ENCODE data around the gene COPA. TPM values are rescaled to one million over a fixed set of nuclear protein-coding genes. Genes with fewer than 3 reads are reported as not detected.
A peak's percentile ranks its signal among the peaks of the same experiment; 100 is the strongest.

The COPA gene
- total RNA-seq, 1 experiment from 2014 or later: 101 TPM

DNA sequence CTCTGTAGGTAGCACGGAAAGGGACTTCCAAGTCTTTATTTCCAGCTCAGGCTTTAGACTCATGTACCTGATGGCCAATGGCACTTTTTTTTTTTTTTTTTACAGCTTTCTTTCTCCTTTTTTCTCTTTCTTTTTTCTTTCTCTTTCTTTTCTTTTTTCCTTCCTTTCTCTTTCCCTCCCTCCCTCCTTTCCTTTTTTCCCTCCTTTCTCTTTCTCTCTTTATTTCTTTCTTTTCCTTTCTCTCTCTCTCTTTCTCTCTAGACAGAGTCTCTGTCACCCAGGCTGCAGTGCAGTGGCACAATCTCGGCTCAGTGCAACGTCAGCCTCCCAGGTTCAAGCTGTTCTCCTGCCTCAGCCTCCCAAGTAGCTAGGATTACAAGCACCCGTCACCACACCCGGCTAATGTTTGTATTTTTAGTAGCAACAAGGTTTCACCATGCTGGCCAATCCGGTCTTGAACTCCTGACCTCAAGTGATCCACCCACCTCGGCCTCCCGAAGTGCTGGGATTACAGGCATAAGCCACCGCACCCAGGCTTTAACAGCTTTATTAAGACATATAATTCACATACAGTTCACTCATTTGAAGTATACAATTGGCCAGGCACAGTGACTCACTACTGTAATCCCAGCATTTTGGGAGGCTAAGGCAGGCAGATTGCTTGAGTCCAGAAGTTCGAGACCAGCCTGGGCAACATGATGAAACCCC, 75.6 kb downstream of the COPA start:
- no peak for DNase-seq (ENCODE audit: low spot score)

DNA sequence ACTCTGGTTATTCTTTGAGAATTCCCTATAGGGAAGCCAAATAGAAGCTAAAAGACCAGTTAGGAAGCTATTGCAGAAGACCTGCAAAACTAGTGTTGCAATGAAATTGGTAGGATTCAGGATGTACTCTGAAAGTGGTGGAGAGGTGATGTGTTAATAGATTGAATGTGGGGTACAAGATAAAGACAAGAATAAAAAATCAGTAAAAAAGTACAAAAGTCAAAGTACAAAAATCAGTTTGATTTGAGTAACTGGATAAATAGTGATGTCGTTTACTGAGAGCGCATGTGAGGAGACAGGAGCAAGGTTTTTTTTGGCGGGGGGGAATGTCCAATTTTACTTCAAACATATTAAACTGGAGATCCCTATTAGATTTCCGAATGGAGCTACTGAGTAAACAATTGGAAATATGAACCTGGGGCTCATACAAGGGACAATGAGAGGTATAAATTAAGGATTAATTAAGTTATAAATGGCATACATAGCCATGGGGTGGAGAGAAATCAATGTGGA, 78.2 kb downstream of the COPA start:
- no peak for DNase-seq (ENCODE audit: low spot score)

DNA sequence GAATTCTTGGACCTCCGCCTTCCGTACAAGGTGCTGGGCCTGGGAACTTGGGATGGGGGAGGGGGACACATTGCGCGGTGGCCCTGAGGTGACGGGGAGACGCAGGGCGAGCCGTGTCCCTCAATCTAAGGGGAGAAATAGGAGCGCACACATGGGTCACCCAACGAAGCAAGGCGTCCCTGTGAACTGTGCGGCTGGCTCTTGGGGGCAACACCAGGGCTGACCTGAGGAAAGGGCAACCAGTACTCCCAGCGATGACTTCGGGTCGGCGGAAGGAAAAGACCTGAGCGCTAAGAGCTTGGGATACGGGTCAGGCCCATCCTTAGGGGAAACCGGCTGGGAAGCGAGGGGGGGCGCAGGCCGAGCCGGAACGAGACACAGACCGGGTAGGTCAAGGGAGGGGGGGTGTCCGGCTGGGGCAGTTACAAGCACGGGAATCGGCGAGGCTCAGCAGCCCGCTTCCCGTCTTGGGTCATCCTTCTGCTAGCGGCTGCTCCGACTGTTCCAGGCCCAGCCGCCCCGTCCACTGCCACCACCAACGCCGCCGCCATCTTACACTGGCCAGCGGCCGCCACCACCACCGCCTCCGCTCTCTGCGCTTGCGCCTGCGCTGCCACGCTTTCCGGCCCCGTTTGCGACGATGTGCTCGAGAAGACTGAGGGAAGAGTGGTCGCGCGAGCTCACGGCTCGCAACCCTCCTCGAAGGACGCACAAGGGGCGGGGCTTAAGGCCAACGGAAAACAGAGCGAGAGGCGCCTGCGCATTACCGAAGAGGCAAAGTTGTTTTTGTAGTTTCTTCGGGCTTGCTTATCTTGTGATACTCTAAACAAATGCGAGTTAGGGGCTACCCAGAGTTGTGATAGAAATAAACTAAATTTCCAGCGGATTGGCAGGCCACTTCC, 80.9 kb downstream of the COPA start, which contains the start of gene DCAF8:
Gene DCAF8, minus strand, starts transcription at position 657 of the 902 bp plus-strand sequence. CDS start 18,541 bp downstream, outside the sequence.
- peak; percentile 98 for DNase-seq (ENCODE audit: low spot score)

DNA sequence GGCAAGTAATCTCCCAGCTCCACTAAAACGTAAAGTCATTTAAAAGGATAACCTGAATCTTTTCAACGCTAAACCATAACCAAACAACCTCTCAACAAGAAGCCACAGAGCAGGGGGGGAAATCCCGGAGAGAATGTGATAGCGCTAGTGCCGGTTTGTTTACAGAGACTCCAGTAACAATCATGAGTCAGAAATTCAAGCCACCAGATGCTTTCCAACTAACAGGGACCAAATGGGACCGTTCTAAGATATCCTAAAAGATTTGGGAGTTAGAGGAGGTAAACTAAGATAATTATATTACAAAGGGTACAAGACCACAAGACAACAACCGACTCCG, 81.5 kb downstream of the COPA start:
- DNase-seq (ENCODE audit: low spot score): peak; percentile 79

DNA sequence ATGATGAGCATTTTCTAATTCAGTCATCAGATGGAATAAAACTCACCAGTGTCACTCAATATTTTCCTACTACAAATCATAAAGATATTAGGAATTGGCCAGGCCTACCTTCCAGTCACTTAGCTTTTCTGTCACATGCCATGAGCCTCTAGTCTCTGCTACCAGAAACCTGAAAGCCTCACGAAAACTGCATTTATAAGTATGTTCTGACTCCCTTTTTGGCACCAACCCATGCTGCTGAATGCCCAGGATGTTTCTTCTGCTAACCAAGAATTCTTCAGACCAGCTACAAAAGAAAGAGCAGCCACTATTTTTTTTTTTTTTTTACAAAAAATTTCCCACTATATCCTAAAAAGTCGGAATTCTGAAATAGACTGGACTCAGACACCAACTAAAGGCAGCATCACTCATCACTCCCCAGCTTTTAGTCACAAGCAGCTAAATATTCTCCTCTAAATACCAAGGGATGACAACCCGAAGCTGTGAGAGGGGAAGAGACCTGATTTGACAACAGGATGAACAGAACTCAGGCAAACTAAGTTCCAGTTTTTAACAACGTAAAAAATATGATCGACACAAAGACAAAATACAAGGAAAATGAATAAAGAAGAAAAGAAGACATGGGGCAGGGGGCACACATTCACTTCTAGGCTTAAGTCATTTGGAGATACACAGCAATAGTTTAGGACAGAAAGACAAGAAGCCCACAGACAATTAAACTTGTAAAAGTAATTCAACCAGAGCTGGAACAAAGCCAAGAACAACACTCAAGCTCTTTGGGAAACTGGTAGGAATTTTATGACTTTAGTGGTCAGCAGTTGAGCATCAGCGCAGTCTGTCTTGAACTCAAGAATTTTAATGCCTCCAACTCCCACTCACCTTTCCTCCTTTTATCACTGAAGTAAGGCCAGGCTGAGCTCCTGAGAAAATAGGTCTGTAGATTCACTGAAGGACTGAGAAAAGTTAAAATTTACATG, 82.4 kb downstream of the COPA start:
- peak; percentile 68 for DNase-seq (ENCODE audit: low spot score)

DNA sequence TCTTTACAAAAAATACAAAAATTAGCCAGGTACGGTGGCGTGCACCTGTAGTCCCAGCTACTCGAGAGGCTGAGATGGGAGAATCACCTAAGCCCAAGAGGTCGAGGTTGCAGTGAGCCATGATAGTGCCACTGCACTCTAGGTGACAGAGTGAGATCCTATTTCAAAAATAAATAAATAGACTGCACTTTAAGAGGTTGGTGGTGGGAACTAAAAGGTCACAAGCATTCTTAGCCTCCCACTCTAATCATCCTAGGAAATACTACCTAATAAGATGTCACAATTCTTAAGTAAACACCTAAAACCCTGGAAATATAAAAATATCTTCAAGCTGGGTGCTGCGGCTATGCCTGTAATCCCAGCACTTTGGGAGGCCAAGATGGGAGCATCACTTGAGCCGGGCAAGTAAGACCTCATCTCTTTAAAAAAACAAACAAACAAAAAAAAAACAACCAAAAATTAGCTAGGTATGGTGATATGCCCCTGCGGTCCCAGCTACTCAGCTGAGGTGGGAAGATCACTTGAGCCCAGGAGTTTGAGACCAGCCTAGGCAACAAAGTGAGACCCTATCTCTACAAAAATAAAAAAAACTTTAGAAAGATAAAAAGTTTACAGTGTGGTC, 84.8 kb downstream of the COPA start:
- no peak for DNase-seq (ENCODE audit: low spot score)

DNA sequence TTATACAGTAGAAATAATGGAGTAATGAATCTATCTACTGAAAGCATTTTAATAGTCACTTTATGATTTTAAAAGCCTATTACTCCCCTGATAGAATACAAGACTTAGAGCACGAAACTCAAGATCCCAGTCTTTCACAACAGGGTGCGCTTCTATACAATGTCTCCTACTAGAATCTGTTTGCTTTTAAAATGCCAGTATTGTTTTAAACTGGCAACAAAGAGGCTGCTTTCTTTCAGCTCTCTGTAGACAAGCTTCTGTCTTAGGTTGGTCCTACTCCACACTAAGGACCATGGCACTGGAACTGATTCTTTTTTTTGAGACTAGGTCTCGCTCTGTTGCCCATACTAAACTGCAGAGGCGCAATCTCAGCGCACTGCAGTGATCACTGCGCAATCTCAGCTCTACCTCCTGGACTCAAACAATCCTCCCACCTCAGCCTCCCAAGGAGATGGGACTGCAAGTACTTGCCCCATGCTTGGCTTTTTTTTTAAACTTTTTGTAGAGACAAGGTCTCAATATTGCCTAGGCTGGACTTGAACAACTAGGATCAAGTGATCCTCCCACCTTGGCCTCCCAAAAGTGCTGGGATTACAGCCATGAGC, 85.5 kb downstream of the COPA start:
- no peak for DNase-seq (ENCODE audit: low spot score)

DNA sequence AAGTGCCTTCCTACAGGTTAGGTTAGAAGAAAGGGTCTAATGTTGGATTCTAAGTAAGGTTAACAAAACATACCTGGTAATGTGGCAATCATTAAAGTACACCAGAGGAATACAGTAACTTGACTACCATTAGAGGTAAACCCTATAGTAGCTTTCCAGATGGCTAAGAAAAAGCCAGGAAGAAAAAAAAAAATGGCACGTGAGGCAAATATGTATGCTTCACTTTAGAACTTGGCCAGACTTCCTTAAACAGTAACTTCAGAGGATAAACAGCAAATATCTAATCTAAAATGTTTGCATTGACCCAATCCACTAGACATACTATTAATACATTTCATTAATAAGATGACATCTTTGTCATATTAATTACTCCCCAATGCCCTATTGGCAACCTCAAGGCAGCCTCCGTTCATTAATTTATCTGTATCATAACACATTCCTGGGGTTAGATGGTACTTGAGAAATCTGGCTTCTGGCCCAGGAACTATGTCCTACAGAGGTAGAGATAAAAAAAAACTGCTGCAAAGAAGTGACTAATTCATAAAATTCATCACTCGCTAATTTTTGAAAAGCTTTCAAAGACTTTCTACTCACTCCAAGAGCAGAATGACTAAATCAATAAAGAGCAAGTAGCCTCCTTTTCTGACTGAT, 86.5 kb downstream of the COPA start:
- DNase-seq (ENCODE audit: low spot score): no peak

DNA sequence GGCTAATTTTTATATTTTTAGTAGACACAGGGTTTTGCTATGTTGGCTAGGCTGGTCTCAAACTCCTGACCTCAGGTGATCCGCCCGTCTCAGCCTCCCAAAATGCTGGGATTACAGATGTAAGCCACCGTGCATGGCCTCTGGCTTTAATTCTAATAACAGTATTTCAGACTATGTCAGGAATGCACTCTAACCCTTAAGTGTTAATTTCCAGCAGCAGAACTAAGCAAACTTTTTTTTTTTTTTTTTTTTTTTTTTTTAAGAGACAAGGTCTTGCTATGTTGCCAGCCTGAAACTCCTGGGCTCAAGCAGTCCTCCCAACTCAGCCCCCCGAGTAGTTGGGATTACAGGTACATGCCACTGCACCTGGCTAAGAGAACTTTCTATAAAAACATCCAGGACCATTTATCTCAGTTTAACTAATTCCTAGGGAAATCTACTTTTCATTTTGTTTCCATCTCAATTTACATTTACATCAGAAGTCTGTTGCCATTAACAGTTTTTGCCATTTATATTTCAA, 87.2 kb downstream of the COPA start:
- DNase-seq (ENCODE audit: low spot score): no peak

DNA sequence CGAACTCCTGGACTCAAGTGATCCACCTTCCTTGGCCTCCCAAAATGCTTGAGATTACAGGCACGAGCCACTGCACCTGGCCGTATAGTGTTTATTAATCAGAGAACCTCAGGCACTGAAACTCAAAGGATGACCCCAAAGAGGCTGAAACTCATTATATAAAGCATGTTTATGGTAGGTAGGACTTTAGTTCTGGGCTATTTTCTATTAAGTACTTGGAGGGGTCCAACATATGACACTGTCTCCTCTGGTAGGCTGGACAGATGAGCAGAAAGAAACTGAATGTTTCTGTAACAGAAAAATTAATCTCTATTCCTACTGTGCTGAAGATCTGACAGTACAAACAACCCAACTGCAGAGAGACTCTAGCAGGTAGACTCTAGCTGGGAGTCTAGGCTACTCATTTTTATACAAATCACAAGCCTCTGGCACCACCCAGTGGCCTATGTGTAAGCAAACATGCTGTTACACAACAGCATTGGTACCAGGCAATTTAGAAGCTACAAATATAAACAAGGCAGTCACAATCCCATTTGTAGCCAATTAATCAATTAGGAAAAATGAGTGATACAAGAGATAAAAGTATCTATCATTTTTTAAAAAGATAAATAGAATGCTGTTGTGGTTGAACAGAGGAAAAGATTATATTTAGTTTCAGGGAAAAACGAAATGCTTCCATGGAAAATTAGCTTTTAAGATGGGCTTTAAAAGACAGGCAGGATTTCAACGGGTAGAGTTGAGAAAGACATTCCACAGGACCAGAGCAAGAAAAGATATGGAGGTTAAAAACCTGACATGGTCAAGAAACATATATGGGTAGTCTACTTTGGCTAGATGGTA, 91.1 kb downstream of the COPA start:
- DNase-seq (ENCODE audit: low spot score): peak; percentile 58

DNA sequence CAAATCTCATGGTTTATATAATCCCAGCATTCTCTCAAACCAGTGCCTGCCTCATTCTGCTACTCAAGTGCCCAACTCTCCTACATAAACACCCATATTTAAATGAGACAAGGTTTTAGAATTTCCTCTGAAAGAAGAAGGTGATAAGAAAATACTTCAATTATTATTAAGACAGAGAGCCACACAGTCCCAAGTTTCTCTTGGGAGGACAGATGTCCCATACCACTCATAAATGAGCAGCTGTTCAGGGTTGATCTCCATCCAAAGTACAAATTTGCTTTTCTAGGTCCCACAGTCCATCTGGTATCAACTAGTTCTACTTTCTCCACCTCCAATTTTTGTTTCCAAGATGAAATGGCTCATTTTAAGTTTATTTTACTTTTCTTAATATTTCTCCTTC, 92.0 kb downstream of the COPA start:
- DNase-seq (ENCODE audit: low spot score): no peak

DNA sequence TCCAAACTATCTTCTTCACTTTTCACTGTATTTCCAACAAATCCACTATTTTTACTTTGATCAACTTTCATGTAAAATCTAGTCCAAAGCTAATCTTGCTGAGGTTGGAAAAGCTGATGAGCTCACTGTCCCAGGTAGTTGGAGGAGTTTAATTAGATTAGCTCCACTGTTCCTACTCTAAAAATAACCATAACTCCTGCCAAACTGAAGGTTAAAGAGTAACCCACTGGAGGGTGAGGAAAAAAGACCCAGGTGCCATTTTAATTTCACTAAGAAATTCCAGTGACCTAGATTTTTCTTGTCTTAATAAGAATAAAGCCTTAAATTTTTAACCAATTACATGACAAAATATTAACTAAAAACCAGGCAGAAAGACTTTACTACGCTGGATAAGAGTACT, 96.0 kb downstream of the COPA start:
- DNase-seq (ENCODE audit: low spot score): no peak

DNA sequence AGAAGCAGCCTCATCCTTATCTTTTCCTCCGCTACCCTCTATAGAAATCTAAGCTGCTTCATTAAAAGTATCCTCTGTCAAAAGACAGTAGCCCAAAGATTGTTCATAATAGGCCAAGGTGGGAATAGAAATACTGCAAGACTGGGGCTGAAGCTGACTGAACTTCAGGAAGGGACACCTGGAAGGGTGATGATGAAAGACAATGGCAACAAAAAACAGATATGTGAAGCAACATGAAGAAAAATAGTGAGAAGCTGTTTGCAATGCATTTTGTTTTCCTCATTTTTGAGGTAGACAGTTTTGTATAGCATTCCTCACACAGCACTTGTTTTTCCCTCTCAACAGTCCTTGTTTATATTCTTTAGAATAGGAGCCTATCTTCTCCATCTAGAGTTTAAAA, 97.6 kb downstream of the COPA start:
- DNase-seq (ENCODE audit: low spot score): no peak

DNA sequence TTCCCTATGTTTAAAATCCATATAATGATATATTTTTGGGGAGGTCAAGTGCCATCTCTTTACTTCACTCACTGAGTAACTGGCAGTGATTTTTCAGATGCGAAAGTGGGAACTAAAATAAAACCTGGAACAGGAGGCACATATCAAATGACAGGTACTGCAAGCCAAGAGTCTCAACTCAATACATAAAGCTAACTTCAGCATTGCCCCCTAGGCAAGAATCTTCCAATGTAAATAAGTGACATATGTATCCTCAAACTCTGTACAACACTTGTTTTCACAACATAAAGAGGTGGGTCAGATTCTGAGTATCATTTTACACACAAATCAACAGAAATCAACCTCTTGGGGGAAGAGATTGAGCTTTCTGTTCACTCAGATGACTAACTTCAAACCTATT, 98.8 kb downstream of the COPA start:
- DNase-seq (ENCODE audit: low spot score): no peak

DNA sequence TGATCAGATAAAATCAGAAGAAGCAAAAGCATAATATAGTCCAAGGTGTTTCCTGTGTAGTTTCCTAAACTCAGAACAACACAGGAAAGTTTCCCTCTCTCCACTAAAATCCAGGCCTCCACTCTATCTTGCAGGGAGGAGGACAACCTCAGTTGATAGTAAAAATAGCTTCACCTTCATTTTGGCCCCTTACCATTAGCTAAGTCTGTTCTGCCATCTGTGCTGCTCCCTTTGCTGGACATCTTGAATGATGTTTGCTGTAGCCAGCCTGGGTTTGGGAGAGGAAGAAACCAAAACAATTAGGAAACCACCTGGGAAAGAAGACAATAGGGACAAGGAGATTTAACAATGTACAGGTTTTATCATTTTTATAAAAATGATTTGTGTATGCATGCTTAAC, 99.3 kb downstream of the COPA start:
- DNase-seq (ENCODE audit: low spot score): no peak

DNA sequence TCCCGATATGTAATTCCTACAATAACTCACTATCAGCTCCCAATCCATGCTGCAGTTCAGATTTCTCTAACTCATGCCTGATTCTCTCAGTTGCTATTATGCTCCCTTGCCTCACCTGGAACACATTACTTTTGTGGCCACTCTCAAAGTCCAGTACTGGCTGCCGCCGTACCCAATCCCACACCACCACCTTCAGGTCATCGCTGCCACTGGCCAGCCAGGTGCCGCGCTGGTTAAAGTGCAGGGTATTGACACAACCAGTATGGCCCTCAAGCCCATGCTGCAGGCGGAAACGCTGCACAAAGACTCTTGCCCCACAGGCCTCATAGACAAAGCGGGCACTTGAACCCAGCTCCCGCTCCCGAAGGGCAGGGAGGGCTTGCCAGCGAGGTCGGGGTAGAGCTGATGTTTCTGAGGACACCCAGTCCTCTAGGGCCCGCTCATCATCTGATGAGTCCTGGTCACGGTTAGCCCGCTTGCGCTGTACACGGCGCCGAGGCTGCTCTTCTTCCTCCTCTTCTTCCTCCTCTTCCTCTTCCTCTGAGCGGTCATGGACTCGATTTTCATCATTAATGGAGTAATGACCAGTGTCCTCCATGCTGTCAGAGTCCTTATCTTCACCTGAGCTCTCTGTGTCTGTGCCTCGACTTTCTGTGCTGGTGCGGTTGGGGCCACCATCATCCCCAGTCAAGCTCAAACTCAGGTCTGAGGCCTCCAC, 103.3 kb downstream of the COPA start:
- DNase-seq (ENCODE audit: low spot score): no peak

Measured in H4 (cell line).